Activated T-cell treated with anti-CD3 and anti-CD28 coated beads for 4 hours (primary cell): Measurements from ENCODE around the gene GPN1.
A peak's percentile ranks its signal among the peaks of the same experiment; 100 is the strongest.
"Not testable (repeated sequence)": the region's sequence is repeated elsewhere in the genome, so short reads cannot be mapped to it uniquely, and the experiment has no call there.

Experiments
- DNase-seq: peaks from one replicate; pipeline ENCODE4 v3.0.0-alpha.2; 2020

Gene GPN1

DNA sequence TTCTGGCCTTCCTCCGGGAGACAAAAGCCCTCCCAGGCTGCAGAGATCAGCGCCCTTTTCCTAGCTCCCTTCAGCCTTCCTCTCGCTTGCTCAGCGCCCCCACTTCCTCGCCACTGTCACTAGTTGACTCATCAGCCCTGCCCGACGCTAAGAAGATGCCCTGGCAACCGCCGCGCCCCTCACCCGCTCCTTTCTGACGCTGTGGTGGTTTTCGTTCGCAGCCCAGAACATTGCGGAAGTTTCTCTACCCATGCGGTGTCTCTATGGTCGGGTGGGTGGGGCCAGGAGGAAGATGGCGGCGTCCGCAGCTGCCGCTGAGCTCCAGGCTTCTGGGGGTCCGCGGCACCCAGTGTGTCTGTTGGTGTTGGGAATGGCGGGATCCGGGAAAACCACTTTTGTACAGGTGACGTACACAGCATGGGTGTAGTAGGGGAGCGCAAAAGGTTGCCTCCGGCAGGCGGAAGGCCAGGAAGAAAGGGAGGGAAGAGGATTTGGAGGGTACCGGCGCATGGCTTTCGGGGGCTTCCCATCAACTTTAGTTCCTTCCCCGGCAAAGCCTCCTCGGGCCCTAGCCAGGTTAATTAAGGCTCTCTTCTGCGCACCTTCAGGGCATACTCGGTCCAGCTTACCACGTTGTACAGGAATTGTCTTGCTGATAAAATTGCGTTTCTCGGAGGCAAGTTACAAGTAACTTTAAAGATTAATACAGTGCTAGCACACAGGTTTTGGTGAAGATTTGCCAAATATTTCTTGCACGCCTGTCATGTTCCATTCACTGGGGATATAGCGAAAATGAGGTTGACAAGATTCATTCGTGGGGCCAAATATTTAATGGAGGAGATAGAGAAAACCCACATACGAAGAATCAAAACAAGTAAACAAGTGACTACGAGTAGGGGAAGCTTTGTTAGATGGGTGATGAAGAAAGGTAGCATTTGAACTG lies at the start of gene GPN1, which contains the start of gene CCDC121:
GPN1 (plus strand) TSS at position 284 of the 943 bp plus-strand sequence; CDS start at position 293, 9 bp downstream.
CCDC121 (minus strand) TSS at position 246 of the 943 bp plus-strand sequence. CDS start 1,213 bp downstream, outside the sequence.
- DNase-seq = peak; percentile 91

DNA sequence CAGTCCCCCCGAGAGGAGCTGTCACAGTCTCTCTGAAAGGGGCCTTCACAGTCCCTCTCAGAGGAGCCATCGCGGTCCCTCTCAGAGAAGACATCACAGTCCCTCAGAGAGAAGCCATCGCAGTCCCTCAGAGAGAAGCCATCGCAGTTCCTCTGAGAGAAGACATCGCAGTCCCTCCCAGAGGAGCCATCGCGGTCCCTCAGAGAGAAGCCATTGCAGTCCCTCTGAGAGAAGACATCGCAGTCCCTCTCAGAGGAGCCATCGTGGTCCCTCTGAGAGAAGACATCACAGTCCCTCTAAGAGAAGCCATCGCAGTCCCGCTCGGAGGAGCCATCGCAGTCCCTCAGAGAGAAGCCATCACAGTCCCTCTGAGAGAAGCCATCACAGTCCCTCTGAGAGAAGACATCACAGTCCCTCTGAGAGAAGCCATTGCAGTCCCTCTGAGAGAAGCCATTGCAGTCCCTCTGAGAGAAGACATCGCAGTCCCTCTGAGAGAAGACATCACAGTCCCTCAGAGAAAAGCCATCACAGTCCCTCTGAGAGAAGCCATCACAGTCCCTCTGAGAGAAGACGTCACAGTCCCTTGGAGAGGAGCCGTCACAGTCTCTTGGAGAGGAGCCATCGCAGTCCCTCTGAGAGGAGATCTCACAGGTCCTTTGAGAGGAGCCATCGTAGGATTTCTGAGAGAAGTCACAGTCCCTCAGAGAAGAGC lies 47.3 kb upstream of the GPN1 start:
- no peak for DNase-seq

DNA sequence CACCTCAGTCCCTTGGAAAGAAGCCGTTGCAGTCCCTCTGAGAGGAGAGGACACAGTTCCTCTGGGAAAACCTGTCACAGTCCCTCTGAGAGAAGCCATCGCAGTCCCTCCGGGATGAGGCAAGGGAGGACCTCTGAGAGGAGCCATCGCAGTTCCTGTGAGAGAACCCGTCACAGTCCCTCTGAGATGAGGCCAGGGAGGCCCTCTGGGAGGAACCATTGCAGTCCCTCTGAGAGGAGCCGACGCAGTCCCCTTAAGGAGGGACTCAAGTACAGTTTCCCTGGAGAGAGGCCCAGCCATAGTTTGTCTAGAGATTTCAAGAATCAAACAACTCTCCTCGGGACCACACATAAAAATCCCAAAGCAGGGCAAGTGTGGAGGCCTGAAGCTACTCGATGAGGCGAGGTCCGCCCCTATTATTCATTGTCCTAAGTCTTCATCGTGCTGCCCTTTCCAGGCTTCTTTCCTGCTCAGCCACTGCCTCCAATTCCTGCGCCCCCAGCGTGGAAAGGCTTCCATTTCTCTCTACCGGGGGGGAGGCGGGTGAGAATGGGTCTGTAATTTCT lies 46.6 kb upstream of the GPN1 start:
- no peak for DNase-seq

DNA sequence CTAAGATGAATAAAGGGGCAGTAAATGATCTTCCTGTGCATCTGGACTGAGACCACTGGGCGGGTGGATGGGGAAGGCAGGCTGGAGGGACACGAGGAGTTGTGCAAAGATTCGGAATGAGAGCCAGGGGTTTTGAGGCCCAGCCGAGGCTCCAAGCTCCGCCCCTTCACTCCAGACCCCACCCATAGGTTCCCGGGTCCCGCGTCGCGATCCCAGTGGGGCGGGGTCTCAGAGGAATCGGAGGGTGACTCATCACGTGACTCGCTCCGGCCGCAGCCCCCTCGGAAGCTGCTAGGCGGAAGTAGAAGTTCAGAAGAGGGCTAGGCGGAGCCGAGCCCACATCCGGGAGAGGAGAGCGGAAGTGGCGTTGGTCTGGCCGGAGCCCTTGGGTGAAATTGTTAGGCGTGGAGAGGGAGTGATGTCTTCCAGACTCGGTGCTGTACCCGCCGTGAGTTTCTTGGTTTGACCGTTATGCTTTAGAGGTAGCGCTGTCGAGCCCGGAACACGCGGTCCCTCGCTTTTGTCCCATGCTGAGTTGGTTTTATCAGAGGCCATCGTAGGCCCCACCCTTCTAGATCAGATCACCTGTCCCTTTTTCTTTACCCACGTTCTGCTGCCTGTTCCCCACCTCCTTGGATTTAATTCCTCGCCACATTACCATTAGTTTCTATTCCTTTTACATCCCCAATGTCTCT lies 46.0 kb upstream of the GPN1 start, which contains the start of gene ZNF512:
ZNF512 (plus strand) TSS at position 348 of the 695 bp plus-strand sequence; CDS start at position 419, 71 bp downstream.
- peak; percentile 66 for DNase-seq

DNA sequence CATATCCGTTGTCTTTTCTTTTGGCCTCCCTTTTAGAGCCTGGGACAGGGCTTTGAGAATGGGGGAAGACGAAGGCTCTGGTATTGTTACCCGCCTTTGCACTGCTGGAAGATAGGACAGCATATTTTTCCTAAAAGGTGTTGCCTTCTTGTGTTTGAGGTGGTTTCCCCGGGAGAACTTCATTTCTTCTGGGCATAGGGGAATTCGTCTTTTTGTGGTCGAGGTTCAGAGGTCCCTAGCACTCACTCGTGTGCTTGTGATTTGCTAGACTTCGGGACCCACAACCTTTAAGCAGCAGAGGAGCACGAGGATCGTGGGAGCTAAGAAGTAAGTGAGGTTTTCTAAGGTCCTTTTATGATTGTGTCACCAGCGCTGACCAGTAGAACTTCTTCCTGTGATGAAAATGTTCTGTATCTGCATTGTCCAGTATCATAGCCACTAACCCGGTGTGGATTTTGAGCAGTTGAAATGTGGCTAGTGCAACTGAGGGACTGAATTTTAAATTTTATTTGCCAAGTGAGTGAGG lies 45.4 kb upstream of the GPN1 start:
- no peak for DNase-seq

DNA sequence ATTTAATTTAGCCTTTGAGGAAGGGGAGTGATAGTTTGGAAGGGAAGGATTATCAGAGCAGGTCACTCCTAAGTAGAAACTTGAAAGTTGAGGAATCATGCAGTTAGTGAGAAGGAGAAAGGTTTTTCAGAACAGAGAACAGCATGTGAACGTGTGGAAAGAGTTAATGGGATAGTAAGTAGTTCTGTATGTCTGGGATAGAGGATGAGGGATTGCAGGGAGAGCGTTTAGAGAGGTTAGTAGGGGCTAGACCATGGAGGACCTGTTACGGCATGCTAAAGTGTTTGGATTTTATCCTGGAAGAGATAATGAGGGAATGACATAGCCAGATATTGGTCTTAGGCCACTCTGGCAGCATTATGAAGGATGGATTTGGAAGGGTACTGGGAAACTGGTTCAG lies 44.3 kb upstream of the GPN1 start:
- DNase-seq = no peak

DNA sequence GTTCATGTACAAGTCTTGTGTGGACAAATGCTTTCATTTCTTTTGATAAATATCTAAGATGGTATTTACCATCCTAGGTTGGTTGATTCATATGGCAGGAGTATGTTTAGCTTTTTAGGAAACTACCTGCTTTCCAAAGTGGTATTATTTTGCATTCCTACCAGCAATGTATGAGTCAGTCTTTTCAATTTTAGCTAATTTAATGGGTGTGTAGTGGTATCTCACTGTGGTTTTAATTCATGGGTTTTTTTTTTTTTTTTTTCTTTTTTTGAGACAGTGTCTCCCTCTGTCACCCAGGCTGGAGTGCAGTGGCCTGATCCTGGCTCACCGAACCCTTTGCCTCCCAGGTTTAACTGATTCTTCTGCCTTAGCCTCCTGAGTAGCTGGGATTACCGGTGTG lies 41.8 kb upstream of the GPN1 start:
- no peak for DNase-seq

DNA sequence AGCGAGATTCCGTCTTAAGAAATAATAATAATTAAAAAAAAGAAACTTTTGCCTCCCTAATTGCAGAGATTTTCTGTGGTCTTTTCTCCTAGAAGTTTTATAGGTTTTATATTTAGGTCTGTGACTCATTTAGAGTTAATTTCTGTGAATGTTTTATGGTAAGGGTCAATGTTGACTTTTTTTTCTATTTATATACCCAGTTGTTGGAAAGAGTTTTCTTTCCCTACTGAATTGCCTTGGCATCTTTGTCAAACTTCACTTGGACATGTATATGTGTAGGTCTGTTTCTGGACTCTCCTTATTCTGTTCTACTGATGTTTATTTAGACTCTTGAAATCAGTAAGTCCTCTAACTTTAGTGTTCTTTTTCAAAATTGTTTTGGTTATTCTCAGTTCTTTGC lies 40.5 kb upstream of the GPN1 start:
- DNase-seq = no peak

DNA sequence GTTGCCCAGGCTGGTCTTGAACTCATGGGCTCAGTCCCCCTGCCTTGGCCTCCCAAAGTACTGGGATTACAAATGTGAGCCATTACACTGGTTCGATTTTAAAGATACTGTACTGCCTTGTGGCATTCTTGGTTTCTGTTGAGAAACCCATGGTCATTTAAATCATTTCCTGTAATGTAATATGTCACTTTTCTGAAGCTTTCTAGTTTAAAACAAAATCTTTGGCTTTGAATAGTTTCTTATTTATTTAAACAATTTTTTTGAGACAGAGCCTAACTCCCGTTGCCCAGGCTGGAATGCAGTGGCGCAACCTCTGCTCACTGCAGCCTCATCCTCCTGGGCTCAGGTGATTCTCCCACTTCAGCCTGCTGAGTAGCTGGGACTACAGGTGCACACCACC lies 37.1 kb upstream of the GPN1 start:
- no peak for DNase-seq

DNA sequence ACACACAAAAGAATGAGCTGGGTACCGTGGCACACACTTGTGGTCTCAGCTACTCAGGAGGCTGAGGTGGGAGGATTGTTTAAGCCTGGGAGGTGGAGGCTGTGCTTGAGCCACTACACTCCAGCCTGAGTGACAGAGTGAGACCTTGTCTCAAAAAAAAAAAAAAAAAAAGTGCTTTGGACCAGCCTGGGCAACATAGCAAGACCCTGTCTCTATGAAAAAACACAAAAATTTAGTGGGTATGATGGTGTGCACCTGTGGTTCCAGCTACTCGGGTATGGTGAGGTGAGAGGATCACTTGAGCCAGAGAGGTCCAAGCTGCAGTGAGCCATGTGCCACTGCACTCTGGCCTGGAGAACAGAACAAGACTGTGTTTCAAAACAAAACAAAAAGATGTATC lies 35.6 kb upstream of the GPN1 start:
- no peak for DNase-seq

DNA sequence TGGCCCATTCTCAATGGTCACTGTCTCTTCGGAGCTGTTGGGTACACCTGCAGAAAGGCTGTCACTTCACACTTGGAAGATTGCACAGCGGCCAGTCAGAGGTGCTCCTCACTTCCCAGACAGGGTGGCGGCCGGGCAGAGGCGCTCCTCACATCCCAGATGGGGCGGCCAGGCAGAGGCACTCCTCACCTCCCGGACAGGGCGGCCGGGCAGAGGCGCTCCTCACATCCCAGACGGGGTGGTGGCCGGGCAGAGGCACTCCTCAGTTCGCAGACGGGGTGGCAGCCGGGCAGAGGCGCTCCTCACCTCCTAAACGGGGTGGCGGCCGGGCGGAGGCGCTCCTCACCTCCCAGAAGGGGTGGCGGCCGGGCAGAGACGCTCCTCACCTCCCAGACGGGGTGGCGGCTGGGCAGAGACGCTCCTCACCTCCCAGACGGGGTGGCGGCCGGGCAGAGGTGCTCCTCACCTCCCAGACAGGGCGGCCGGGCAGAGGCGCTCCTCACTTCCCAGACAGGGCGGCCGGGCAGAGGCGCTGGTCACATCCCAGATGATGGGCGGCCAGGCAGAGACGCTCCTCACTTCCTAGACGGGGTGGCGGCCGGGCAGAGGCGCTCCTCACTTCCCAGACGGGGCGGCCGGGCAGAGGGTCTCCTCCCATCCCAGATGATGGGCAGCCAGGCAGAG lies 34.7 kb upstream of the GPN1 start:
- DNase-seq = not testable (repeated sequence)

DNA sequence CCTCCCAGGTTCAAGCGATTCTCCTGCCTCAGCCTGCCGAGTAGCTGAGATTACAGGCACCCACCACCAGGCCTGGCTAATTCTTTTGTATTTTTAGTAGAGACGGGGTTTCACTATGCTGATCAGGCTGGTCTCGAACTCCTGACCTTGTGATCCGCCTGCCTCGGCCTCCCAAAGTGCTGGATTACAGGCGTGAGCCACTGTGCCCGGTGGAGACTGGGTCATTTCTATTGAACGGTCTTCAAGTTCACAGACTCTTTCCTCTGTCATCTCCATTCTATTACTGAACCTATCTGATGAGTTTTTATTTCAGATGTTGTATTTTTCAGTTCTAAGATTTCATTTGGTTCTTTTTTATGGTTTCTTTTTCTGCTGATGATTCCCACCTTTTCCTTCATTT lies 33.4 kb upstream of the GPN1 start:
- DNase-seq = not testable (repeated sequence)

DNA sequence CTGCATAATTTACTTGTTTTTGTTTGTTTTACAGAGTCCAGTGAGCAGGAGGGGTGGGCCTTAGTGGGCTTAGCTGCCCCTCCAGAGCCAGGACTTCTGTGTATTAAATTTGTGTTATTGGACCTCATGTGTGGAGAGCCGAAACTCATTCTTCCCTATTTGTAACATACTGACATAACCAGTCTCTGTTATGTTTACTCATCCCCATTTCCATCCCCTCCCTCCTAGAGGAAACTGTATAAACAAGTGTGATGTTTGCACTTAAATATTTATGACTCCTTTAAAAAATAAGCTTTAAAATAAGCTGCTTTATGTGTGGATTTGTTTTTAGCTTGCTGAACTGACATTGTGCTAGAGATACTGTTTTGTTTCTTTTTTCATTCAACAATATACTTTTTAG lies 32.2 kb upstream of the GPN1 start:
- DNase-seq = no peak

DNA sequence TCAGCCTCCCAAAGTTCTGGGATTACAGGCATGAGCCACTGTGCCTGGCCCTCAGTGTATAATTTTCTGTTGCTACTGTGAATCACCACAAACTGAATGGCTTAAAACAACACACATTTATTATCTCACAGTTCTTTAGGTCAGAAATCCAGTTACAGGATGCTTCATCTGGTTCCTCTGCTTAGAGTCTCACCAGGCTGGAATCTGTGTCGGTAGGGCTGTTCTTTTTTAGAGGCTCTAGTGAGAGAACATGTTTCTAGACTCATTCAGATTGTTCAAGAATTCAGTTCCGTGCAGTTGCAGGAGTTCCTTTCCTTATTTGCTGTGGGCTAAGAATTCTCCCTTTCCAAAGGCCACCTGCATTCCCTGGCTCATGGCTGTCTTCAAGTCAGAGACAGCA lies 22.2 kb upstream of the GPN1 start:
- no peak for DNase-seq

DNA sequence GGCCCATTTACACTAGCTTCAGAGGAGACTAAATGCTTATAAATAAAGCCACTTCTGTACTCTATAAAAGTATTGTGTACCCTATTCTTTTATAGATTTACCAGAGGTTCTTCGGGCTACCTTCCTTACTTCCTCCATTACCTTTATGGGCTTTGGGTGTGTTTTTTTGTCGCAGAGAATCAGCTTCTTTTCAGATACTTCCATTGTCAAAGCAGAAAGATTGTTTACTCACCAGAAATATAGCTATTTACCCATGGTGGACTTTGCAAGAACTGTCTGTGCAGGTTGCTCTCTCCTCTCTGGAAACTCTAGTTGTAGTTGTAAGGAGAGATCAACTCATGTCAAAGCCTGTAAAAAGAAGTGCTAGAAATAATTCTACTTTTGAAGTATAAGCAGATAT lies 14.9 kb upstream of the GPN1 start:
- DNase-seq = no peak

DNA sequence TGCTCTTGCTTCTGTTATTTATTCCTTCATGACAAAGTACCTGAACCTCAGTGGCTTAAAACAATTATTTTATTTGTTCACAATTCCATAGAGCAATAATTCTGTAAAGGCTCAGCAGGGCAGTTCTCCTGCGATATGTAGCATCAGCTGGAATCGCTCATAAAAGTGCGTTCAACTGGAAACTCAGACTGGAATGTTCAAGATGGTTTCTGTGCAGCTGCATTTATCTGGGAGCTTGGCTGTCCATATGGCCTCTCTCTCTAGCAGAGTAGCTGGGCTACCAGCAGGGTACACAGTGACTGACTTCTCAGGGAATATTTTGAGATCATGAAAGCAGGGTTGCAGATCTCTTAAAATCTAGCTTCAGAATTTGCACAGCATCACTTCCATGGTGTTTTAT lies 13.5 kb upstream of the GPN1 start:
- no peak for DNase-seq

DNA sequence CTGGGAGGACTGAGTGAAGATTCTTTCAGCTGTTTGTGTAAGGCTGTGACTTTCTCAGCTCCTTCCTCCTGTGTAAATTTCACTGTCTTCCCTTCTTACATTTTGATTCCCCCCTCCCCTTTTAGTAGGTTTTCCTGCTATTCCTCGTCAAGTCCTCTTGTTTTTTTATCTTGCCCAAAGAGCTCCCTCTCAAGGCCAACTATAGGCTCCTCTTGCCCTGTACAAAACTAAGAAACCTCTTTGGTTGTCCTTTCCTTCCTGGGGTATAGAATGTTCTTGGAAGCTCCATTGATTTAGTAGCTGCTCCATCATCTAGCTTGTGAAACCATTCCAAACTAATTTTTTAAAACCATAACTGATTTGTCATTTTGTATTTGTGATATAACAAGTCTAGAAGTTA lies 7.3 kb upstream of the GPN1 start:
- no peak for DNase-seq

DNA sequence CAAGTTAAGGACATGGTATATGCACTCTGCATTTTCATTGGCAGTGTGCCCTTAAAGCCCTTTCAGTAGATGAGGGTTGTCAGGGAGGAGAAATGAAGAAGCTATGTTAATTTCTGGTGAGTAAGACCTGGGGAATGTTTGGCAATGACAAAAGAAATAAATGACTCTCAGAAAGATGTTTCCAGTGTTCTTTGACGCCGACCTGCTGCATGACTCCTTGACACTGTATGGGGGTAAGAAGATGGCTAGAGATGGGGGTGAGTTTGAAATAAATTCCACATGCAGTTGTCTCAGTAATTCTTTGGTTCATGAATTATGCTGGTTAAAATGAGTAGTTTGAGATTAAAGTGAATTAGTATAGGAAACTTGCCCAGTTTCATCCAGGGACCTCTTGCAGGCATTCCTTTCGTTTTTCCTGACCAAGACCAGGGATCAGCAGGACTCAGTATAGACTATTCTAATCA lies 5.9 kb upstream of the GPN1 start:
- DNase-seq = no peak

DNA sequence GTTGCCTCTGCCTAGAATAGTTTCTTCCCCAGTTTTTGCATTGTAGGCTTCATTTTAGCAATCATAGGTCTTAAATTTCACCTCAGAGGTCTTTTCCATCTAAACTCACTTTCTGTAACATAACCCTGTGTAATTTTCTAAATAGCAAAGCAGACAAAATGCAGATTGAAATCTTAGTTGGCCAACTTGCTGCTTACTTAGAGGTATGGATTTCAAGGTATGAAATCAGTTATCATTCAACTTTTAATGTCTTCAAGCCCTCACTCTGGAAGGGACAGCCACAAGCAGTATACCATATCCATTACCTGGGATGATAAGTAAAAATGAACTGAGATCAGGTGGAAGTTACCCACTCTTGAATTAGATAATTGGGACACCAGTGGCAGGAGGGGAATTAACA lies 3.9 kb upstream of the GPN1 start:
- DNase-seq = no peak

DNA sequence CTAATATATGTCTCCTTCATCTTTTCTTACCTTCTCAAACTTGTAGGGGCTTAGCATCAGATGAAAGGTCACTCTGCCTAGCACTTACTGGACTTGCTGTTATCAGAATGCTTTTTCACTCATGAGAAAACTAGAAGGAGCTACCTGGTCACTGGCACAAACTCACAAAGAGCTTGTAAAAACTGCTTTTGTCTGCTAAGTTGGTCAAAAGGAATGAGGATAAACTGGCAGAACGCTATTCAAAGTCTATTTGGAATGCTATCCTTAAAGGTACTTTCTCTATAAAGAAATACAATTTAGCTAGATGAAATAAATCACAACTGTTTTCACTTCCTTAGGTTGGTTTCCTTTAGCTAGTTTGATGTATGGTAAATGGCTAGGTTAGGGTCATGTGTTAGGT lies 2.5 kb upstream of the GPN1 start:
- DNase-seq = not testable (repeated sequence)

DNA sequence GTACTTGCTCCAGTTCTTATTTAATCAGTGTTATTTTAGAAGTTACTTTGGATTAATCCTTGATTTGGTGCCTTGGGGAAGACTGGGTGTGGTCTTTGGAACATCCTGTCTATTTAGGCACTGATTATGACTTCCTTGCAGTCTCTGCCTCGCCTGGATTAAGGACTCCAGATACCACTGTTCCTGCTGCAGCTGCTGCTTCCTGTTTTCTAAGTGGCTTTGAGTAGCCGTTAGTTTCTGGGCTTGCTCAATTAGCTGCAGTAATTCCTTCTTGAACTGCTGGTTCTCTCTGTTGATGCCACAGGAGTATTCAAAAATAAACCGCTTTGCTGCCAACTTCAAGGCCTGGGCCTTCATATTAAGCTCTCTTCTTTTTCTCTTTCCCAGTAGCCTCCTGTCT lies 1.9 kb upstream of the GPN1 start:
- not testable (repeated sequence) for DNase-seq
